ENCODE results near the gene DNM2.

GRCh38 chr19:10720607-10721125 lies 2.8 kb downstream of the DNM2 start:
- TF ChIP-seq EZH2 (IDR thresholded peaks at IDR 0.05; ENCODE audit: low read depth) (no peak), CTCF (conservative IDR thresholded peaks at IDR 0.05) (no peak)

All from PC-9 (cell line).